ENCODE data around the gene IL1F10. TPM values are rescaled to one million over a fixed set of nuclear protein-coding genes. Genes with fewer than 3 reads are reported as not detected.

IL1F10 gene
- total and polyA plus RNA-seq, 2 of the 13 experiments (the other 11 are each of a cell fraction or from before 2014, with no cell fraction given) = not detected

- TF ChIP-seq ZFP91 (CRISPR knock-in tag; IDR thresholded peaks at IDR 0.05; ENCODE audit: borderline replicate concordance) (no peak), ZNF790 (CRISPR knock-in tag; IDR thresholded peaks at IDR 0.05; ENCODE audit: borderline replicate concordance) (0 out of 2 replicates have a peak, but pooled peaks have one; percentile 37), HNF1B (CRISPR knock-in tag; IDR thresholded peaks at IDR 0.05) (peak; percentile 61), ZNF710 (CRISPR knock-in tag; IDR thresholded peaks at IDR 0.05; ENCODE audit: borderline replicate concordance) (0 out of 2 replicates have a peak, but pooled peaks have one; percentile 44), ZMYM2 (CRISPR knock-in tag; IDR thresholded peaks at IDR 0.05) (0 out of 2 replicates have a peak, but pooled peaks have one; percentile 31), HOMEZ (CRISPR knock-in tag; IDR thresholded peaks at IDR 0.05; ENCODE audit: low read depth) (0 out of 2 replicates have a peak, but pooled peaks have one; percentile 30), ZNF644 (CRISPR knock-in tag; IDR thresholded peaks at IDR 0.05; ENCODE audit: low read depth) (peak; percentile 5; the same call in 1 of the 2 replicates), GATAD2A (CRISPR knock-in tag; IDR thresholded peaks at IDR 0.05) (0 out of 2 replicates have a peak, but pooled peaks have one; percentile 55), BCL6 (CRISPR knock-in tag; IDR thresholded peaks at IDR 0.05) (peak; percentile 41; the same call in 1 of the 2 replicates), ZBTB7B (CRISPR knock-in tag; IDR thresholded peaks at IDR 0.05) (0 out of 2 replicates have a peak, but pooled peaks have one; percentile 23), THRA (CRISPR knock-in tag; IDR thresholded peaks at IDR 0.05; ENCODE audit: borderline replicate concordance) (0 out of 2 replicates have a peak, but pooled peaks have one; percentile 32), CEBPG (CRISPR knock-in tag; IDR thresholded peaks at IDR 0.05) (peak; percentile 24; the same call in 1 of the 2 replicates), RERE (CRISPR knock-in tag; IDR thresholded peaks at IDR 0.05; ENCODE audit: low read depth) (no peak), THAP11 (CRISPR knock-in tag; IDR thresholded peaks at IDR 0.05) (no peak), TEF (CRISPR knock-in tag; IDR thresholded peaks at IDR 0.05) (no peak)
These were observed 12.4 kb downstream of the IL1F10 start (continued) for GRCh38 chr2:113080134-113080533.

All from HepG2 (cell line).